Sigmoid colon (tissue), 4 donors: ENCODE measurements around the gene SLC25A38.

Experiments used
- EP300 ChIP-seq, 4 donors: sonication (generic); formaldehyde crosslinking; IDR thresholded peaks; one replicate each; pipeline ENCODE4 v1.6.1; 2017; ENCODE audit warnings: antibody characterized with exemption in 4 of 4
- POLR2A ChIP-seq, 2 donors: fragments of 450-650 bp; IDR thresholded peaks; one replicate each; pipeline ENCODE4 v1.6.1; 2016; ENCODE audit warnings: antibody characterized with exemption in 2 of 2, mild to moderate bottlenecking in 2 of 2, moderate library complexity in 2 of 2
- TF ChIP-seq, protein P1 (sequence below), 4 experiments: fragments of 450-650 bp in 3 of 4; fragments of 200-600 bp in 1 of 4; IDR thresholded peaks; one replicate each; pipeline ENCODE4 v1.5.1; 2016 to 2019; ENCODE audit warnings: antibody characterized with exemption in 4 of 4, mild to moderate bottlenecking in 3 of 4, moderate library complexity in 2 of 4

DNA sequence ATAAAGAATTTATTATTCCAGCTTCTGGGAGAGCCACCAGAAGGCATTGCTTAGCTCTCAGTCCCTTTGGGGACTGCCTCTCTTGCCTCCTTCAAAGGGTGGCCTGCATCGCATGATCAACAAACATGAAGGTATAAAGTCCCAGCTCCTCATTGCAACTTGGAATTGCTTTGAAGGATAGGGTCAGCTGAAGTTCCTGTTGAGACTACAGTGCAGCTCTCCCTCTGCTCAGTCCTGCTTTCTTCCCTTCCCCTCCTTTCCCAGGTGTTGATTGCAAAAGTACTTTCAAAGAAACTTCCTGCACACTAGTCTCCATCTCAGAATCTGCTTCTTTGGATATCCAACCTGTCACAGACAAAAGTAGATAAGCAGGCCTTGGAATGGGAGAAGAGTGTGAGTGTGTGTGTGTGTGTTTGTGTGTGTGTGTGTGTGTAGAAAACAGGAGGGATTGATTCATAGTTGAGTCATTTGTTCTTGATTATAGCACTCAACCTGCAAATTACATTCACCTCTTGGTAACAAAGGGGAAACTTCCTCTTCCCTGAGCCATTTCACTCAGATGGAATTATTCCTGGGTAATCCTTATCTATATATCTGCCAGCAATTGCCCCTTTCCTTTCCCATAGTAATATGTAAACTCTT, 40.0 kb upstream of the SLC25A38 start:
- TF ChIP-seq, protein P1, sequence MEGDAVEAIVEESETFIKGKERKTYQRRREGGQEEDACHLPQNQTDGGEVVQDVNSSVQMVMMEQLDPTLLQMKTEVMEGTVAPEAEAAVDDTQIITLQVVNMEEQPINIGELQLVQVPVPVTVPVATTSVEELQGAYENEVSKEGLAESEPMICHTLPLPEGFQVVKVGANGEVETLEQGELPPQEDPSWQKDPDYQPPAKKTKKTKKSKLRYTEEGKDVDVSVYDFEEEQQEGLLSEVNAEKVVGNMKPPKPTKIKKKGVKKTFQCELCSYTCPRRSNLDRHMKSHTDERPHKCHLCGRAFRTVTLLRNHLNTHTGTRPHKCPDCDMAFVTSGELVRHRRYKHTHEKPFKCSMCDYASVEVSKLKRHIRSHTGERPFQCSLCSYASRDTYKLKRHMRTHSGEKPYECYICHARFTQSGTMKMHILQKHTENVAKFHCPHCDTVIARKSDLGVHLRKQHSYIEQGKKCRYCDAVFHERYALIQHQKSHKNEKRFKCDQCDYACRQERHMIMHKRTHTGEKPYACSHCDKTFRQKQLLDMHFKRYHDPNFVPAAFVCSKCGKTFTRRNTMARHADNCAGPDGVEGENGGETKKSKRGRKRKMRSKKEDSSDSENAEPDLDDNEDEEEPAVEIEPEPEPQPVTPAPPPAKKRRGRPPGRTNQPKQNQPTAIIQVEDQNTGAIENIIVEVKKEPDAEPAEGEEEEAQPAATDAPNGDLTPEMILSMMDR (IDR thresholded peaks at IDR 0.05), result no peak
- no peak for TF ChIP-seq EP300 (IDR thresholded peaks at IDR 0.05)
- TF ChIP-seq POLR2A (IDR thresholded peaks at IDR 0.05), result no peak
